ENCODE measurements around the gene DUSP22.

- TF ChIP-seq POLR2A (IDR thresholded peaks at IDR 0.05), result no peak
- TF ChIP-seq CTCF (IDR thresholded peaks at IDR 0.05), result no peak
Measured at GRCh38 chr6:334536-335510, 42.5 kb downstream of the DUSP22 start.
